Endothelial cell of umbilical vein (primary cell): ENCODE measurements around the gene ATRNL1. TPM values are rescaled to one million over a fixed set of nuclear protein-coding genes. Genes with fewer than 3 reads are reported as not detected.

ENCODE experiments used
- BruUV-seq: library from RNA; stranded (reverse); fragments of 400-500 nt; replicated peaks from 2 replicates; lab custom pipeline; 2021; lab: Mats Ljungman, UMichigan
- CTCF ChIA-PET: fragments of 300-600, 350-600 bp; sonication (Branson Sonifier 250); formaldehyde crosslinking; loops from one replicate; lab custom pipeline; 2021; ENCODE audit warnings: antibody characterized with exemption, inconsistent platforms; lab: Charles Lee
- POLR2A ChIA-PET: fragments of 300-600, 350-600 bp; sonication (Branson Sonifier 250); formaldehyde crosslinking; loops from one replicate; lab custom pipeline; 2021; ENCODE audit warnings: antibody characterized with exemption, inconsistent platforms; lab: Charles Lee
- DNase-seq: peaks from one replicate; pipeline ENCODE4 v3.0.0-alpha.2; 2011; ENCODE audit warnings: low read depth, low spot score
- FAIRE-seq: peaks from 2 replicates; lab custom pipeline; 2011; peaks lifted over from hg19 to GRCh38; lab: Jason Lieb, UNC
- H2AFZ ChIP-seq: 2 replicates; pipeline ENCODE4 v1.6.0; 2012; ENCODE audit warnings: low read depth, low read length, control low read depth, inconsistent platforms
- H3K27ac ChIP-seq: 2 replicates; pipeline ENCODE4 v1.5.1; 2011; ENCODE audit warnings: low read depth, mild to moderate bottlenecking, control low read depth, low read length, moderate library complexity; ENCODE audit not compliant: insufficient read depth
- H3K27me3 ChIP-seq, 2 experiments: 2 replicates each; pipeline versions ENCODE4 v1.6.0 to v1.6.1; 2011; ENCODE audit warnings: low read length in 2 of 2, mixed read lengths in 1 of 2; ENCODE audit not compliant: control insufficient read depth in 2 of 2, insufficient read depth in 2 of 2
- H3K36me3 ChIP-seq, 2 experiments: 2 replicates in 1 of 2; 3 replicates in 1 of 2; pipeline ENCODE4 v1.5.1; 2011; ENCODE audit warnings: low read length in 2 of 2, mild to moderate bottlenecking in 1 of 2, moderate library complexity in 1 of 2; ENCODE audit not compliant: control insufficient read depth in 2 of 2, insufficient read depth in 2 of 2; ENCODE audit errors: extremely low read depth in 1 of 2
- H3K4me1 ChIP-seq: 3 replicates; pipeline ENCODE4 v1.5.1; 2011; ENCODE audit warnings: mild to moderate bottlenecking, low read length; ENCODE audit not compliant: control insufficient read depth, insufficient read depth; ENCODE audit errors: extremely low read depth
- H3K4me2 ChIP-seq: 2 replicates; pipeline ENCODE4 v1.6.1; 2011; ENCODE audit warnings: low read length, control low read depth, mixed read lengths; ENCODE audit not compliant: insufficient read depth
- H3K4me3 ChIP-seq, 3 experiments: fragments of 200-600 bp in 1 of 3; sonication (generic), shearing (Covaris generic) in 1 of 3; replicated peaks in 1 of 3; 2 replicates each; pipeline ENCODE4 v1.5.1; 2011 to 2016; ENCODE audit warnings: control low read depth in 3 of 3, low read length in 3 of 3, mild to moderate bottlenecking in 2 of 3, inconsistent platforms in 1 of 3, low read depth in 1 of 3, moderate library complexity in 1 of 3; ENCODE audit not compliant: insufficient read depth in 1 of 3
- H3K79me2 ChIP-seq: 2 replicates; pipeline ENCODE4 v1.6.0; 2012; ENCODE audit warnings: low read length, inconsistent platforms; ENCODE audit not compliant: control insufficient read depth, insufficient read depth
- H3K9ac ChIP-seq: replicated peaks from 2 replicates; pipeline ENCODE3; 2011; ENCODE audit warnings: low read length, control low read depth; ENCODE audit not compliant: insufficient read depth; ENCODE audit errors: extremely low read depth
- H3K9me1 ChIP-seq: replicated peaks from 3 replicates; pipeline ENCODE4 v1.6.0; 2011; ENCODE audit warnings: mild to moderate bottlenecking, low read length; ENCODE audit not compliant: control insufficient read depth, insufficient read depth; ENCODE audit errors: extremely low read depth
- H3K9me3 ChIP-seq: replicated peaks from 2 replicates; pipeline ENCODE4 v1.5.1; 2012; ENCODE audit warnings: low read length, inconsistent platforms; ENCODE audit not compliant: control insufficient read depth, insufficient read depth
- H4K20me1 ChIP-seq: replicated peaks from 2 replicates; pipeline ENCODE3; 2011; ENCODE audit warnings: mild to moderate bottlenecking, low read length; ENCODE audit not compliant: control insufficient read depth, insufficient read depth; ENCODE audit errors: extremely low read depth
- CTCF ChIP-seq, 2 donors: IDR thresholded peaks; 1 replicate in 1 of 2; 2 replicates in 1 of 2; pipeline ENCODE4 v1.5.1; 2011; ENCODE audit warnings: low read length in 2 of 2, mild to moderate bottlenecking in 2 of 2, moderate library complexity in 2 of 2, control low read depth in 1 of 2, inconsistent platforms in 1 of 2, low read depth in 1 of 2; ENCODE audit not compliant: insufficient read depth in 1 of 2; ENCODE audit errors: extremely low read depth in 1 of 2
- EZH2 ChIP-seq: IDR thresholded peaks from 2 replicates; pipeline ENCODE4 v1.6.1; 2012; ENCODE audit warnings: borderline replicate concordance, low read depth, mild to moderate bottlenecking, moderate library complexity, low read length, inconsistent platforms; ENCODE audit not compliant: severe bottlenecking
- FOS ChIP-seq: IDR thresholded peaks from 2 replicates; pipeline ENCODE4 v1.6.1; 2011; ENCODE audit warnings: mild to moderate bottlenecking, low read length, moderate library complexity, borderline replicate concordance; ENCODE audit not compliant: insufficient read depth
- GATA2 ChIP-seq: IDR thresholded peaks from 2 replicates; pipeline ENCODE4 v1.7.0; 2011; ENCODE audit warnings: low read depth, mild to moderate bottlenecking, moderate library complexity, mixed read lengths, low read length; ENCODE audit not compliant: insufficient read length, insufficient read depth
- JUN ChIP-seq: IDR thresholded peaks from 2 replicates; pipeline ENCODE4 v1.6.1; 2011; ENCODE audit warnings: borderline replicate concordance, low read depth; ENCODE audit not compliant: insufficient read length, insufficient read depth
- MAX ChIP-seq: IDR thresholded peaks from 2 replicates; pipeline ENCODE4 v1.6.1; 2011; ENCODE audit not compliant: insufficient read depth, insufficient read length
- MYC ChIP-seq: IDR thresholded peaks from one replicate; pipeline ENCODE4 v1.6.1; 2011; ENCODE audit warnings: mild to moderate bottlenecking, low read depth, low read length
- POLR2A ChIP-seq: IDR thresholded peaks from 2 replicates; pipeline ENCODE4 v1.6.1; 2012; ENCODE audit warnings: low read depth, mild to moderate bottlenecking, control low read depth, low read length
- POLR2AphosphoS5 ChIP-seq: IDR thresholded peaks from 2 replicates; pipeline ENCODE4 v1.6.1; 2012; ENCODE audit warnings: low read depth, mild to moderate bottlenecking, control low read depth, low read length, moderate library complexity; ENCODE audit not compliant: insufficient read depth
- dilution Hi-C: fragments of 300-500 bp; cut with MboI; formaldehyde crosslinking; loops from one replicate; pipeline ENCODE4 v1.15.0; 2019; ENCODE audit warnings: low sequenced_read_pairs; ENCODE audit not compliant: extremely low pct_ligation_motif_present
- intact Hi-C: fragments of 100-400 bp; cut with micrococcal nuclease; formaldehyde crosslinking; loops from one replicate; pipeline ENCODE4 v1.10.0; 2022
- polyA plus RNA-seq, 4 experiments: library from polyadenylated mRNA; depleted of rRNA in 3 of 4; stranded (reverse) in 3 of 4; unstranded in 1 of 4; fragments of >200 nt; gene quantifications; 2 replicates each; pipeline versions ENCODE4 v1.2.1 to v1.2.3, GENCODE V29; 2011 to 2012; ENCODE audit warnings: missing spikeins in 1 of 4
- total RNA-seq: library from RNA; stranded (reverse); gene quantifications from 2 replicates; pipeline ENCODE4 v1.2.3, GENCODE V29; 2021

Gene ATRNL1
- total and polyA plus RNA-seq, 2 donors (not counting 3 experiments of a cell fraction or from before 2014, with no cell fraction given): not detected

GRCh38 chr10:115696747-115697146 is 603.6 kb downstream of the ATRNL1 start:
- H3K27ac ChIP-seq: no peak overlapping the region
- no peak for FAIRE-seq
- no peak for DNase-seq
- no peaks in the 10 kb centered on the region for H3K36me3 ChIP-seq
- intact Hi-C loops: no loop called here
- no peaks in the 10 kb centered on the region for H3K79me2 ChIP-seq
- no peak overlapping the region for H2AFZ ChIP-seq
- no peak overlapping the region for H3K9ac ChIP-seq
- POLR2A ChIA-PET: no interaction called here
- no peaks in the 10 kb centered on the region for H3K27me3 ChIP-seq
- H3K4me1 ChIP-seq: no peaks in the 10 kb centered on the region
- no peak overlapping the region for H3K4me3 ChIP-seq
- dilution Hi-C loops: no loop called here
- no TSS peak for BruUV-seq
- H4K20me1 ChIP-seq: no peaks in the 10 kb centered on the region
- TF ChIP-seq EZH2 (no peak), POLR2A (no peak), CTCF (IDR thresholded peaks at IDR 0.05; ENCODE audit: extremely low read depth in 1 of 2, insufficient read depth in 1 of 2, low read depth in 1 of 2, low read length in 2 of 2) (no peak), MAX (no peak), FOS (no peak), JUN (no peak), POLR2AphosphoS5 (no peak), MYC (no peak), GATA2 (no peak)
- H3K9me1 ChIP-seq: no peaks in the 10 kb centered on the region
- CTCF ChIA-PET: interaction anchor here (0.8 kb wide), 1 partner anchor 315 kb away, joined by 4 read pairs; no protein-coding TSS in a partner anchor
- no peak overlapping the region for H3K4me2 ChIP-seq
- no peaks in the 10 kb centered on the region for H3K9me3 ChIP-seq
